HG03354 (cell line): ENCODE measurements around the gene TULP4.
"Not testable (repeated sequence)": the region's sequence is repeated elsewhere in the genome, so short reads cannot be mapped to it uniquely, and the experiment has no call there.

Experiments
- ATAC-seq: cut with Tn5 transposase; IDR thresholded peaks from one replicate; pipeline ENCODE4 v1.9.1; 2021; ENCODE audit warnings: mild to moderate bottlenecking; ENCODE audit not compliant: unreplicated experiment, poor library complexity, severe bottlenecking

Gene TULP4

DNA sequence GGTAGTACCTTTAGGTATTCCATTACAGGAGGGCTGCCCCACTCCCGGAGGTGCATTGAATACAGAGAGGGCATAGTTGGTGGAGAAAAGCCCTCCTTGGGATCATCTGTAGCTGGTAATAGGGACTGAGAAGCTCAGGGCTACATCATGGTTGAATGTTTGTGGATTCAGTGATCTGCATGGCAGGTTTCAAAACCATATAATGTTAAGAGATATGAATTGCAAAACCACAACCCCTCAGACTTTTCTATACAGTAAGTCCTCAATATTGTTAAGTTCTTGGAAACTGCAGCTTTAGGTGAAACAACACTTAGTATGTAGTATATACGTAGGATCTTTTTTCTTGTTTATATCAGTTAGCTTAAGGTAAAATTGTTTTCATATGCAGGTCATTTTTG lies 11.3 kb downstream of the TULP4 start:
- peak; percentile 55 for ATAC-seq

DNA sequence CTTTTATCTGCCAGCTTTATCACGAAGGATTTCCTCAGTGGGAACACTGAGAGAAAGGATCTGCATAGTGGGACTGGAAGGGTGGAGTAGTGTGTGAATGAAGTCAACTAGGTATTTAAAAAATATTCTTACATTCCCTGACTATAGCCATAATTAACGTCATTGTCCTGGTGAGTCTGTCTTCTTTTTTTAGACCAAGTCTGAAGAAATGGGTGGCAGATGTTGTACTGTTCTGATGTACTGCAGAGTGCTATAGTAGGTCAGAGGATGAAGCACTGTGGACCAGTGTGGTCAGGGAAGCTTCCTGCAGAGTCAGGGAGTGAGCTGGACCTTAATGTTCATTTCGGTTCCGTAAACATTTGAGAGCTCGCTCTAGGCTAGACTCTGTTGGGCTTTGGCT lies 11.9 kb downstream of the TULP4 start:
- ATAC-seq = no peak

DNA sequence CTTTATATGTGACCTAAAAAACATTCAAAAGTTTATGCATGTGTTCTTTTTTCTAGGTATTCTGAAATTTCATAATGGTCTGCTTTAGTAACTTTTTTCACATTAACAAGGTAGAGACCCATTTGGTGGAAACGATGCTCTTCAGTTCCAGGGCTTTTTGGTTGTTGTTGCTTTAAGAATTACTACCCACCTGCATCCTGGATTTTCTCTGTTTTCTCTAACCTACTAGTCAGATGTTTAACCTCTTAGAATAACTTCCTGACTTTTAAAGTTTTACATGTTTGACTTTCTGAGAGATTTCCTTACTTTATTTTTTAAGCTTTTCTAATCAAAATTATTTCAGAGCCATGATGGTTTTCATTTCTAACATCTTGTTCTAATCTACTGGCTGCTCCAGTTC lies 14.9 kb downstream of the TULP4 start:
- ATAC-seq = no peak

DNA sequence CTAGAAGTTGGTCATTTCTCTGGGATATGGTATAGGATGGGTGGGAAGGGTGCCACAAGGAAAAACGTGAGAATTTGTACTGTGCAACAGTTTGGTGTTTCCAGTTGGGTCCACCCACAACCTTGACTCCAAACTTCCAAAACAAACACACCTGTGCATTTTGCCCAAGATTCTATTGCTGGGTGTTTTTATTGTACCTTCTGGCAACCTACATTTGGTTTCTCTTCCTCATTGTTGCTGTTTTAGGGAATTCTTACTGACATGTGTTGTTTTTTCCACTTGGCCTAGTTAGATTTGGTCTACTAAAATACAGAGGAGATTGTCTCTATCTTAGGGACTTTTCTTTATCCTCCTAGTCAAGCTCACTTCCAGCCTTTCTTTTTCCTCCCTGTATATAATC lies 16.7 kb downstream of the TULP4 start:
- ATAC-seq = no peak

DNA sequence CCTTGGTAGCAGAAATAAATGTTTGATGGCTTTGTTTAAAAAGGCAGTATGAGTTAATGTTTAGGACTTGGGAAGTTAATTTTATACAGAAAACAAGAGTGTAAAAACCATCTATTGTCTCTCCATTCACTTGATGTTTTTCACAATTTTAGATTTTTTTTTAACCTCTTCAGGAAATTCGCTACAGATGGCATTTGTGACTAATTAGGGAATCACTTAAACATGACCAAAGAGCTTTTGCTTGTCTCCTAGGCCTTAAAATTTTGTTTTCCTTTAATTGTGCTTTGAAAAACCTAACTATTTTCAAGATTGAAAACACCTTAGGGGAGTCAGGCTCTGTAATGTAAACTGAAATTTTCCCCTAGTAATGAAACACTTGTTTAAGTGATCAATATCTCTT lies 17.3 kb downstream of the TULP4 start:
- ATAC-seq = no peak

DNA sequence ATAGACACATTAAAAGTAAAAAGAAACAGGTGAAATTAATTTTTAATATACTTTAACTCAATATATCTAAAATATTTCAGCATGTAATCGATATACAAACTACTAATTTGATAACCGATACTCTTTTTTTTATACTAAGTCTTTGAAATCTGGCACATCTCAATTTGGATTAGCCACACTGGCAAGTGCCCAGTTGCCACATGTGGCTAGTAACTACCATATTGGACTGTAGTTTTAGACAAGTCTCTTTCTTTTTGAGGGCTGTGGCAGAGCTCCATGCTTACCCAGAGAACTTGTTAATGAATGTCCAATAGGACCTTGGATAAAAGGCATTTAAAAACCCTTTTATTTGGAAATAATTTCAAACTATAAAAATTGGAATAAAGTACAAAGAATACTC lies 17.8 kb downstream of the TULP4 start:
- ATAC-seq = no peak

DNA sequence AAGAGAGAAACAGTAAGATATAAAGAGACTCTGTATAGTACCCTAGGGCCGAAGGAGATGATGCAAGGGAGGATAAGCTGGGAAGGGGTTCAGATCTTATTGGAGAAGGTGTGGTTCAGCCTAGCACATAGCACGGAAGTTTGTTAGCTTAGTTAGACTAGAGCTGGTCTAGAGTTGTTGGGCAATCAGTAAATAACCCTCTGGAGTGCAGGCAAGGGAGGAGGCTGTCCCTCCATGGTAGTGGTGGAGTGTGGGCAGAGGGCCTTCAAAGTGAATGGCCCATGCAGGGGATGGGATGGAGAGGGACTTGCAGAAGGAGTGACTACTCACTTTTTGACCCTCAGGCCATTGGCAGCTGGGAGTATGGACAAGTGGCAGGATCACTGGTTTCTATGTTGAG lies 20.0 kb downstream of the TULP4 start:
- ATAC-seq = no peak

DNA sequence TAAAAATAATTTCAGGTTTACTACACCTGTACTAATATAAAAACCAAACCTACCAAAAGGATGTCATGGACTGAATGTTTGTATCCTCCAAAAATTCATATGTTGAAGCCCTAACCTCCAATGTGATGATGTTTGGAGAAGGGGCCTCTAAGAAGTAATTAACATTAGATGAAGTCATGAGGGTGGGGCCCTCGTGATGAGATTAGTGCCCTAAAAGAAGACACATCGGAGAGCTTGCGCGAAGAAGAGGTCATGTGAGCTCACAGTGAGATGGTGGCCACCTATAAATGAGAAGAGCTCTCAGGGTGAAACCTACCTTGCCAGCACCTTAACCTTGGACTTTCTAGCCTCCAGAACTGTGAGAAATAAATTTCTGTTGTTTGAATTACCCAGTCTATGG lies 20.8 kb downstream of the TULP4 start:
- no peak for ATAC-seq

DNA sequence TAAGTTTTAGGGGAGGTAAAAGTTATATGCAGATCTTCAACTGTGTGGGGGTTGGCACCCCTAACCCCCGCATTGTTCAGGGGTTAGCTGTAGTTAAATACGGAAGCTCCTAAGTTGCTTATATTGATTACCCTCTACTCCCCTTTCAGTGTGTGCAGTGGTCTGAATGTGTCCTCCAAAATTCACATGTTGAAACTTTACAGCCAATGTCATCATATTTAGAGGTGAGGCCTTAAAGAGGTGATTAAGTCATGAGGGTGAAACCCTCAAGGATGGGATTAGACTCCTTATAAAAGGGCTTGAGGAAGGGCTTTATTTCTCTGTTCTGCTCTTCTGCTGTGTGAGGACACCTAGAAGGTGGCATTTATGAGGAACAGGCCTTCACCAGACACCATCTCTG lies 22.3 kb downstream of the TULP4 start:
- ATAC-seq = no peak

DNA sequence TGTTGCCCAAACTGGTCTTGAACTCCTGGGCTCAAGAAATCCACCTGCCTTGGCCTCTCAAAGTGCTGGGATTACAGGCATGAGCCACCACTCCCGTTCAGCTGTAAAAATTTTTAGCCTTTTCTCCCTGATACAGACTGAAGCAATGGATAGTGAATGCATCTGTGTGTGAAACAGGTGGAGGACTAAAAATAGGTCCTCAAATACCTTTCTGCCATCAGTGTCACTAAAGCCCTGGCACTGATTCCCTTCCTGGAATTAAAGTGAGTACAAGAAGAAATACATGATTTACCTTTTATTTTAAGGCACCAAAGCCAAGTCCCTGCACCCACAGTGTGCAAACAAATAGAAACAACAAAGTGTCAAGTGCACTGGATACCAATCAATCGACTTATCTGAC lies 25.1 kb downstream of the TULP4 start:
- ATAC-seq = no peak

DNA sequence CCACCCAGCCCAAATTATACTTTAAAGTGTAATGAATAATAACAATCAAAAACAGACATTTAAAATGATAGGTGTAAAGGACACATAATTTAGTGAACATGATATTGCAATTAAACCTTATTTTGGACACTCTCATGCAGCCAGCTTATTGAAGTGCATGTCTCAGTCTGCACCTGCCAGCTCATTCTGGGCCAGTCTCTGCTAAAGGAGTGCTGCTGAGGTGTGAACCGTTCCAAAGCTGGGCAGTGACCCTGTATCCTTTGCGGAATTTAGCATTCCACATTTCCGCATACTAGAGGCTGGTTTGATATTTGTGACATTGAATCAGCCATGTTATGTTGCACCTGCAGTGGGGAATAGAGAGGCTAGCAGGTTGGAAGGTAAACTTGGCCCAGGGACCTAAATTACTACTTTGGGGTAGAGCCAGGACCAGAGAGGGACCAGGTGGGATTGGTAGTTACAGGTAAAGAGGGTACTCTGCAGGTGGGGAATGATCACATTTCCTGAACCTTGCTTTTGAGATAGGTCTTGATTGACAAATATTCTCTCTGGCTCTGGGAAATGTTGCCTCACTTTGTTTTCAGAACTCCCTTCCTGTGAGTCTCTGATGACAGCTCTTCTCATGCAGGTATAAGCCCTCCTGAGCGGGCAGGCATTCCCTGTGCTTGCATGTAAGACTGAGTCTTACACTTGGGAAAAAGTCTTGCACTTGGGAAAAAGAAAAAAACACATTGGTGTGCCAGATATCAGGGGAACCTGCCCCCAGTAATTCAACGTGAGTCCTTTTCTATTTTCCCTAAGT lies 26.2 kb downstream of the TULP4 start:
- ATAC-seq = no peak

DNA sequence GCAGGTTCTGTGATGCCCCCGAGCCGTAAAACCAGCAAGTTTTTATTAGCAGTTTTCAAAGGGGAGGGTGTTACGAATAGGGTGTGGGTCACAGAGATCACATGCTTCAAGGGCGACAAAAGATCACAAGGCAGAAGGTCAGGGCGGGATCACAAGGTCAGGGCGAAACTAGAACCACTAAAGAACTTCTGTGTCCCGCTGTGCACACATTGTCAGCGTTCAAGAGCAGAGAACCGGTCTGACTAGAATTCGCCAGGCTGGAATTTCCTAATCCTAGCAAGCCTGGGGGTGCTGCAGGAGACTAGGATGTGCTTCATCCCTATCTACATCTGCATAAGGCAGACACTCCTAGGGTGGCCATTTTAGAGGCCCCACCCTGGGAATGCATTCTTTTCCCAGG lies 26.9 kb downstream of the TULP4 start:
- not testable (repeated sequence) for ATAC-seq

DNA sequence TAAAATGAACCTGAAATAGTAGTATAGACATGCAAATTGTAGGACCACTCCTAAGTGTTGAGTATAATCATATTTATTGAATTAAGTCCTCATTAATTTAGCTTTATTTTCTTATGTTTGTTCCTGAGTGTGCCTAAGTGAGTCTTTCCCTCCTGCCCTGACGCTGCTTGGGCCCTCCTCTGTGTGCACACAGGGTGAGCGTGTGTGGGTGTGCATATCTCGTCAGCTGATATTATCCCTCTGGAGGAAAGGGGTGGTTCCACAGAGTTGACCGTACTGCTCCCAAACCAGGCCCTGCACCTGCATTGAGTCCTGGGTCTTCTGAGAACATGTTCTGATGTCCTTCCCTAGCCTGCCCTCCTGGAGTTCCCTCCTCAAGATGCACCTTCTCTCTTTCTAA lies 28.0 kb downstream of the TULP4 start:
- no peak for ATAC-seq

DNA sequence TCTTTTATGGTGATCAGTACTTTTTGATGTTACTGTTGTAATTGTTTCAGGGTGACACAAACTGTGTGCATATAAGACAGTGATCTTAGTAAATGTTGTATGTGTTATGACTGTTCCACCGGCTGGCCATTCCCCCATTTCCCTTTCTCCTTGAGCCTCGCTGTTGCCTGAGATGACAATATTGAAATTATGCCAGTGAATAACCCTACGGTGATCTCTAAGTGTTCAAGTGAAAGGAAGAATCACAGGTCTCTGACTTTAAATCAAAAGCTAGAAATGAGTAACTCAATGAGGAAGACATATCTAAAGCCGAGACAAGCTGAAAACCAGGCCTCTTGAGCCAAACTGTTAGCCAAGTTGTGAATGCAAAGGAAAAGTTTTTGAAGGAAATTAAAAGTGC lies 32.3 kb downstream of the TULP4 start:
- no peak for ATAC-seq

DNA sequence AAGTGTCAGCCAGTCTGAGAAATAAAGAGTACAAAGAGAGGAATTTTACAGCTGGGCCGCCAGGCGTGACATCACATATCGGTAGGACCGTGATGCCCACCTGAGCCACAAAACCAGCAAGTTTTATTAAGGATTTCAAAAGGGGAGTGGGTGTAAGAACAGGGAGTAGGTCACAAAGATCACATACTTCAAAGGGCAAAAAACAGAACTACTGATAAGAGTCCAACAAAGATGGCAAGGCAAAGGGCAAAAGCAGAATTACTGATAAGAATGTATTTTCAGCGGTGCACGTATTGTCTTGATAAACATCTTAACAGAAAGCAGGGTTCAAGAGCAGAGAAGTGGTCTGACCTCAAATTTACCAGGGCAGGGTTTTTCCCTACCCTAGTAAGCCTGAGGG lies 33.2 kb downstream of the TULP4 start:
- ATAC-seq = not testable (repeated sequence)

DNA sequence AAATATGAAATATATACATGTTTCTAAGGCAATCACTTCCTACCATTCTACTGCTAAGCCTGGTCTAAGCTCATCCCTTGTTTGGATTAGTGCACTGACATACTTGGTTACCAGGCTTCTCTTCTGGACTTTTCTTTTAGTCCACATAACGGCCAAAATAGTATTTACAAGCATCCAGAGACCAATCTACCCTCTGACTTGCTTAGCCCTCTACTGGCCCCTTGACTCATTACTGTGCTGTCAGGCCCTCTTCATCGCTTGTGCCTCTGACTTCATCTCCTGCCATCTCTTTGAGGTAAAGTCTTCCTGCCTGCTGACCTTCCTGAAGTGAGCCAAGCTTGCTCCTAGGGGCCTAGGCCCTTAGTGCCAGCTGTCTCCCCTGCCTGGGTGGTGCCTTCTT lies 35.1 kb downstream of the TULP4 start:
- no peak for ATAC-seq

DNA sequence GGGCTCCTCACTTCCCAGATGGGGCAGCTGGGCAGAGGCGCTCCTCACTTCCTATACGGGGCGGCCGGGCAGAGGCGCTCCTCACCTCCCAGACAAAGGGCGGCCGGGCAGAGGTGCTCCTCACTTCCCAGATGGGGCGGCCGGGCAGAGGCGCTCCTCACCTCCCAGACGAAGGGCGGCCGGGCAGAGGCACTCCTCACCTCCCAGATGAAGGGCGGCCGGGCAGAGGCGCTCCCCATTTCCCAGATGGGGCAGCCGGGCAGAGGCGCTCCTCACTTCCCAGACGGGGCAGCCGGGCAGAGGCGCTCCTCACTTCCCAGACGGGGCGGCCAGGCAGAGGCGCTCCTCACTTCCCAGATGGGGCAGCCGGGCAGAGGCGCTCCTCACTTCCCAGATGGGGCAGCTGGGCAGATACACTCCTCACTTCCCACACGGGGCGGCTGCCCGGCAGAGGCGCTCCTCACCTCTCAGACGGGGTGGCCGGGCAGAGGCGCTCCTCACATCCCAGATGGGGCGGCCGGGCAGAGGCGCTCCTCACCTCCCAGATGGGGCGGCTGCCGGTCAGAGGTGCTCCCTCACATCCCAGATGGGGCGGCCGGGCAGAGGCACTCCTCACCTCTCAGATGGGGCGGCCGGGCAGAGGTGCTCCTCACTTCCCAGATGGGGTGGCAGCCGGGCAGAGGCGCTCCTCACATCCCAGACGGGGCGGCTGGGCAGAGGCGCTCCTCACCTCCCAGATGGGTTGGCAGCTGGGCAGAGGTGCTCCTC lies 36.7 kb downstream of the TULP4 start:
- ATAC-seq = not testable (repeated sequence)

DNA sequence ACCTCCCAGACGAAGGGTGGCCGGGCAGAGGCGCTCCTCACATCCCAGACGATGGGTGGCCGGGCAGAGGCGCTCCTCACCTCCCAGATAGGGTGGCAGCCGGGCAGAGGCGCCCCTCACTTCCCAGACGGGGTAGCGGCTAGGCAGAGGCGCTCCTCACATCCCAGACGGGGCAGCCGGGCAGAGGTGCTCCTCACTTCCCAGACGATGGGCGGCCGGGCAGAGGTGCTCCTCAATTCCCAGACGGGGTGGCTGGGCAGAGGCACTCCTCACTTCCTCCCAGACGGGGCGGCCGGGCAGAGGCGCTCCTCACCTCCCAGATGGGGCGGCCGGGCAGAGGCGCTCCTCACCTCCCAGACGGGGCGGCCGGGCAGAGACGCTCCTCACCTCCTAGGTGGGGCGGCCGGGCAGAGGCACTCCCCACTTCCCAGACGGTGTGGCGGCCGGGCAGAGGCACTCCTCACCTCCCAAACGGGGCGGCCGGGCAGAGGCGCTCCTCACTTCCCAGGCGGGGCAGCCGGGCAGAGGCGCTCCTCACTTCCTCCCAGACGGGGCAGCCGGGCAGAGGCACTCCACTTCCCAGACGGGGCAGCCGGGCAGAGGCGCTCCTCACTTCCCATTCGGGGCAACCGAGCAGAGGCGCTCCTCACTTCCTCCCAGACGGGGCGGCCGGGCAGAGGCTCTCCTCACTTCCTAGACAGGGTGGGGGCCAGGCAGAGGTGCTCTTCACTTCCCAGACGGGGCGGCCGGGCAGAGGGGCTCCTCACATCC lies 37.4 kb downstream of the TULP4 start:
- not testable (repeated sequence) for ATAC-seq

DNA sequence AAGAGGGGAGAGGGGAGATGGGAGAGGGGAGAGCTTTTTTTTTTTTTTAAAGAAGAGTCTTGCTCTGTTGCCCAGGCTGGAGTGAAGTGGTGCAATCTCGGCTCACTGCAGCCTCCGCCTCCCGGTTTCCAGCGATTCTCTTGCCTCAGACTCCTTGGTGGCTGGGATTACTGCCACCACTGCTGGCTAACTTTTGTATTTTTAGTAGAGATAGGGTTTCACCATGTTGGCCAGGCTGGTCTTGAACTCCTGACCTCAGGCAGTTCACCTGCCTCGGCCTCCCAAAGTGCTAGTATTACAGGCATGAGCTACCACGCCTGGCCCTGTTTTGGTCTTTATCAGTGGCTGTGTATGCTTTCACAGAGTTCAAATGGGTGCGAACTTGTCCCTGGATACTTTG lies 38.5 kb downstream of the TULP4 start:
- ATAC-seq = not testable (repeated sequence)
